ENCODE measurements around the gene DDIT4.
"Not testable (repeated sequence)": the region's sequence is repeated elsewhere in the genome, so short reads cannot be mapped to it uniquely, and the experiment has no call there.

The DDIT4 gene

GRCh38 chr10:72267819-72268399 lies 5.8 kb upstream of the DDIT4 start:
- no peak for DNase-seq

- not testable (repeated sequence) for DNase-seq
Observed at GRCh38 chr10:72268475-72269200, 5.1 kb upstream of the DDIT4 start.

- DNase-seq: peak; percentile 27
Observed at GRCh38 chr10:72270607-72271281, 3.0 kb upstream of the DDIT4 start.

GRCh38 chr10:72272689-72273409 lies 875 bp upstream of the DDIT4 start:
- DNase-seq: peak; percentile 98

GRCh38 chr10:72274213-72274729 lies 547 bp downstream of the DDIT4 start:
- DNase-seq: no peak

- no peak for DNase-seq
Observed at GRCh38 chr10:72274730-72275350, 1.1 kb downstream of the DDIT4 start.

GRCh38 chr10:72275351-72276012 lies 1.8 kb downstream of the DDIT4 start:
- no peak for DNase-seq

GRCh38 chr10:72276013-72276387 lies 2.3 kb downstream of the DDIT4 start:
- no peak for DNase-seq

- DNase-seq: peak; percentile 42
Observed at GRCh38 chr10:72276421-72277339, 3.0 kb downstream of the DDIT4 start.

GRCh38 chr10:72277340-72277995 lies 3.7 kb downstream of the DDIT4 start:
- no peak for DNase-seq

GRCh38 chr10:72277996-72278667 lies 4.4 kb downstream of the DDIT4 start:
- DNase-seq: no peak

GRCh38 chr10:72278668-72279393 lies 5.1 kb downstream of the DDIT4 start:
- DNase-seq: no peak

- not testable (repeated sequence) for DNase-seq
Observed at GRCh38 chr10:72279587-72279986, 5.9 kb downstream of the DDIT4 start.

GRCh38 chr10:72283131-72283530 lies 9.4 kb downstream of the DDIT4 start:
- no peak for DNase-seq

GRCh38 chr10:72285972-72286521 lies 12.3 kb downstream of the DDIT4 start:
- no peak for DNase-seq

GRCh38 chr10:72291019-72291532 lies 17.4 kb downstream of the DDIT4 start:
- DNase-seq: no peak

GRCh38 chr10:72292223-72292691 lies 18.5 kb downstream of the DDIT4 start:
- DNase-seq: peak; percentile 58

- no peak for DNase-seq
Observed at GRCh38 chr10:72295330-72295910, 21.7 kb downstream of the DDIT4 start.

All from NCI-H226 (cell line).